IPS-NIHi11 (cell line): ENCODE results near the gene KRTCAP2.
"Not testable (repeated sequence)": the region's sequence is repeated elsewhere in the genome, so short reads cannot be mapped to it uniquely, and the experiment has no call there.

Experiments
- DNase-seq: peaks from one replicate; pipeline ENCODE4 v3.0.0; 2012; ENCODE audit warnings: mixed read lengths, low spot score

The KRTCAP2 gene

DNA sequence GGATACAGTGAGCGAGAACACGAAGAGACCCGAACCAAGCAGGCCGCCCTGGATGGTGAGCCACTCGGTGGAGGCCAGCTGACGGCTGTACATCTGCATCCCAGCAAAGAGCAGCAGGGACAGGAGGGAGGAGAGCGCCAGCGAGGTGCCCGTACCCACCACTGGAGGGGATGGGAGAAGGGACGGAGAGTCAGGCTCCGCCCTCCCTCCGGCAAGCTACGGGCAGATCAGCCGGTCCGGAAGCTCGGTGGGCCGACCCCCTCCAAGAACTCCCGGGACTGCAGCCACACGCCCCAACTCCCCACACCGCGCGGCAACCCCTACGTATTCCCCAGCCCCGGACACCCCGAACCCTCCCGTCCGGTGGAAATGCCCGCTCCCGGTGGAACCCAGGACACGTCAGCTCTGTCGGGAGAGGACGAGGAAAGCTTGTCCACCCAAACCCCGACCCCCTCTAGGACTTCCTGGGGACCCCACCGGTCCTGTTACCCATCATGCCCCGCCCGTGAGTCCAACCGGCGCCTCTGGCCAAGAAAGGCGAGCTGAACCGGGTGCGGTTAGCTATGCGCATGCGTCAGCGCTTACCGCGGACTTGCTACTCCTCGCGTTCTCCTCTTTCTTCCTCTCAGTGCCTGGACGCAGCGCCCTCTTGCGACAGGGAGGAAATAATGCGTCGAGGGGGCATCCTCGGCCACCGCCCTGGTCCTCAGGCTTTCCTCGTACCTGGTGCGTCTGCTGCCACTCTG, at the start of gene KRTCAP2:
Gene KRTCAP2, minus strand, starts transcription at position 573 of the 746 bp plus-strand sequence. Its CDS starts 80 bp downstream, at position 493.
- peak; percentile 97 for DNase-seq

- not testable (repeated sequence) for DNase-seq
These were observed 47.3 kb upstream of the KRTCAP2 start for GRCh38 chr1:155220211-155220965.

DNA sequence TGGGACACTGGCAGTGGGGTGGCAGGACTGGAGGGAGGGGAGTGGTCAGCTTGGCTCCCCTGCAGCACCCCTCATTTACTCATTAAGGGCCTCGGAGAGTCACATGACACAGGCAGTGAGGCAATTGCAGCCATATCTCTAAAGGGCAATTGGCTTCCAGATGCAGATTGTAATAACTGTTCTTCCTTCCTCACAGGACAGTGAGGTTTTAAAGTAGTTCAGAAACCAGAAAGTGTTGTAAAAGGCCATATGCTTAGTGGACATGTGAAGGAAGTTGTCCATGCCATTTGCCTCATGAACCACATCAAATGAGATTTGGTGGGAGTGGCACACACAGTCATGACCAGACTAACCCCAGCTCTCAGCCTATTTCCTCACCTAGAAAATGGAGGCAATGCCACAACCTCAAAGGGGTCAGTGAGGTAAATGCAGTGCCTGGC, 46.5 kb upstream of the KRTCAP2 start:
- peak; percentile 51 for DNase-seq

DNA sequence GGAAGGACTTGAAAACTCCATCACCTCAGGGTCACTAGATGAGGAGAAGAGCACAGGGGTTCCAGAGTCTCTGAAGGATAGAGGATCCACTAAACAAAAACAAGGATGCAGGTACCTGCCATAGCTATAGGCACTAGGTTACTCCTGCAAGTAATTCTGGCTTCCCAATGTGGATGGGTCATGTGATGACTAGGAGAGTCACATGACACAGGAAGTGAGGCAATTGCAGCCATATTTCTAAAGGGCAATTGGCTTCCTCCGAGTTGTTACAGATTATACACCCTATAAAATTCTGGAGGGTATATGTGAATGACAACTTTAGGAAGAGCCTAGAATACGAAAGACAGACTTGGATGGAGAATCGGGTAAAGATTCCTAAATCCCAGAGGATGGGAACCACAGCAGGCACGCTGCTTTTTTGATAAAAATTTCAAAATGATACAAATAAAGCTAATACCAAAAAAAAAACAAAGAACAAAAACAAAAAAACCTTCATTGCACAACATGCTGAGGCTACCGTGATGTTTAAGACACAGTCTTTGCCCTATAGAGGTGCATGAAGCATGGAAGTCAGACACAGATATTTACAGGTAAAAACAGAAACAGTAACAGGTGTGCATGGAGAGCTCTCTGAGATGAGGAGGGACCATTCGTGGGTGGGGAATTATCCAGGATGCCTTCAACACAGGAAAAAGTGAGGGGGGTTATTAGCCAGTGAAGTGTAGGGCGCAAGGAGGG, 45.9 kb upstream of the KRTCAP2 start:
- DNase-seq: peak; percentile 75

- DNase-seq: not testable (repeated sequence)
These were observed 41.6 kb upstream of the KRTCAP2 start for GRCh38 chr1:155214702-155215101.

GRCh38 chr1:155212051-155212440, 38.9 kb upstream of the KRTCAP2 start:
- DNase-seq: not testable (repeated sequence)

DNA sequence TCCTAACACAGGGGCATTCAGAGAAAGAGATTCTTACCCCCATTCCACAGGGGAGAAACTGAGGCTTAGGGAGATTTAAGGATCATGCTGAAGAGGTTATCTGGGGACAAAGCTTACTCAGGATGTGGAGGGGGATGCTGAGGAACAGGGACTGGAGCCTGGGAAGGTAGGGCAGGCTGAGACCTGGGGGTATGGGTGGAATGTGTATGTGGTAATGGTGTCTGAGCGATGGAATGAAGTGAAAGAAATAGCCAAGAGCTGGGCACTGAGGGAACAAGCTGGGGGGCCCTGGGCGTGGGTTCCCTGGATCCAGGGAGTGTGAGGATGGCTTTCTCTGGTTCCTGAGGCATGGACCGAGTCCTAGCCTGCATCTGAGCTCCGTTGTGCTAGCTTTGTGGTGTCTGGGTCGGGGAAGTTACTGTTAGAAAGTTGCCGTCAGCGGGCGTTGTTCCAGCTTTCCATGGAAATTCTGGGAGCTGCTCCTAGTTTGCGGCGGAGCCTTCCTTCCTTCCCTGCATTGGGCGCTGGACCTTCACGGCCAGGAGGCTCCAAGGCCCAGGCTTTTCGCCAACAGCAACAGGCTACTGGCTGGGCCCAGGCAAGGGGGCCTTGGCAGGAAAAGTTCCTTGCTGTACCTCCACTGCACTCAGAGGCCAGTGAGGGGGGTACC, 38.4 kb upstream of the KRTCAP2 start:
- DNase-seq: not testable (repeated sequence)

DNA sequence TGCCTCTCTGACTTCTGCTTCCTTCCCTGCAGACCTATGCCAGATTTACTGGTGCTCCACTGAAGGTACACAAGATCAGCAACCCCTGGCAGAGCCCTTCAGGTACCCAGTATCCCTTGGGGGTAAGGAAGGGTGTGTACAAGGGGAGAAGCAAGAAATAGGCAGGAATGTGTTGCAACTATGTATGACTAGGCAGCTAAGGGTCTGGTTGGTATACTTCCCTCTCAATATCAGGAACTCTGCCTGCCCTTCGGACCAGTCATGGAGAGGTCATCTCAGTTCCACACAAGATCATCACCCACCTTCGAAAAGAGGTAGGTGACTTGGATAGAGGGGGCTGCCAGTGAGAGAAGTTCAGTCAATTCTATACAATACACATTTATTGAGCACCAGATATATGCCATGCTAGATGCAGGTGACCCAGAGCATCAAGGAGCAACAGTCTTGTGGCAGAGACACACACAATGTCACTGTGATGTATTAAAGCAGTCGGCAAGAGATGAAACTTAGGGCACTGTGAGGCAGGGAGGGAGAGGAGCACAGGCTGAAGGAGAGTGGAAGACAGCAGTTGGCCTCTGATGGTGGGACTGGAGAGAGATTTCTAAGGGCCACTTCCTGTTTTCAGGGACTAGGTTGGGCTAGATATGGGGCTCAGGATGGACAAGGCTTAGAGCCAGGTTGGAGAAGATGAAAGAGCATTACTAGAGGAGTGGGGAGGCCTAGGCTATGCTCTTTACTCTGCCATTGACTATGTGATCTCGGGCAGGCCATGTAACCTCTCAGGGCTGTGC, 37.4 kb upstream of the KRTCAP2 start:
- DNase-seq: no peak

- no peak for DNase-seq
These were observed 36.2 kb upstream of the KRTCAP2 start for GRCh38 chr1:155209312-155209721.

DNA sequence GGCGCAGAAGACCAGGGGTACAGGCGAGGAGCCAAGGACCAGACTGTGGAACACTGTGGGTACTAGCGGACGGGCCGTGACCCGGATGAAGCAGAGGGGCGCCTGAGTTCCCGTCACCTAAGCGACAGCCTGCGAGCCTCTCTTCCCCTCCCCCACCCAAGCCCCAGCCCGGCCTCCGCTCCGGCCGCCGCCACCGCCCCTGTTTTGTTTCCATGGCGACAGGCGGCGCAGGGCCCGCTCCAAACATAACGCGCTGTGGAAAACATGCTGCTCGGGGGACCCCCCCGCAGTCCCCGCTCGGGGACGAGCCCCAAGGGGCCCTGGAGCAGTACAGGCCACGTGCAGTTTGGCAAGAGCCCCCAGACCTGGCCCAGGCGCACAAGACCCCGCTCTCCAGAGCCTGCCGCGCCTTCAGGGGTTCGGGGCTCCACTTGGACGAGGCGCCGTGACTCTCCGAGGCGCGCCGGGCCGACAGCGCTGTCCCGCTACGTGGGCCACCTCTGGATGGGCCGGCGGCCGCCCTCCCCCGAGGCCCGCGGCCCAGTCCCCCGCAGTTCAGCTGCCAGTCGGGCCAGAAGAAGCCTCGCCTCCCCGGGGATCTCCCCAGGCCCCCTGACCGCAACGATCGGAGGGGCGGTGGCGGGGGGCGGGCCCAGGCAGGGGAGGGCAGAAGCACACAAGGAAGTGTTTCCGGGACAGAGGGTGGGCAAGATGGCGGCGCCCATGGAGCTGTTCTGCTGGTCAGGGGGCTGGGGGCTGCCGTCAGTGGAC, 35.6 kb upstream of the KRTCAP2 start, which contains the start of gene MTX1:
Gene MTX1, plus strand, starts transcription at position 155 of the 771 bp plus-strand sequence. Its CDS starts 110 bp downstream, at position 265.
- peak; percentile 88 for DNase-seq

DNA sequence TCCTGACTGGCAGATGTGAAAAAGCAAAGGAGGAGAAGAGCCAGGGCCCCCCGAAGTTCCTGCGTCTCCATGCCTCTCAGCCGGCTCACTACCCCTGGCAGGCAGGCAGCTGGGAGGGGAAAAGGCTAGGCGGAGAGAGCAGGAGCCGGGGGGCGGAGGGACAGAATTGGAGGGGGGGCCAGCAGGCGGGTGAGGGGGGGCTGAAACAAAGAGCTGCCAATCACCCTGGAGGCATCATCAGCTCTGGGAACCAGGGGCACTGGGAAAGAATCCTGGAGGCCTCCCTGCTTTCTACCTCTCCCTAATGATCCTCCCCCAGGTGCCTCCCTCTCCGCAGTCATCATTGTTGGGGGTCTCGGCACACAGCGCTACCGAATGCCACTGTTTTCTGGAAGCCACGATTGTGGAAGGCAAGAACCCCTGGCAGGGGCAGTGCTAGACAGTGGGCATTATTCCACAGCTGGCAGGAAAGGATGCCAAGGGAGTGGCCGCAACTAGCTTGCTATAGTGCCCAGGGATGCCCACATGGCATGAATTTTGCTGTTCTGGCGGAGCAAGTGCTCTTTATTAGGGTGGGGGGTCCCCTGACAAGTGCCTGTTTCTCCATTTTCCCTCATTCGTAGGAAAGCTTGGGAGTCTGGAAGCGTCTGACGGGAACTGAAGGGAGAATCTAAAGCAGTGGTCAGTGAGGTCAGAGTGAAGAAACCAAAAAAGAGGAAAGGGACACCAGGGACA, 34.9 kb upstream of the KRTCAP2 start, which contains the start of gene THBS3:
Gene THBS3, minus strand, starts transcription at position 92 of the 735 bp plus-strand sequence. Its CDS starts 21 bp downstream, at position 71.
- DNase-seq: no peak

DNA sequence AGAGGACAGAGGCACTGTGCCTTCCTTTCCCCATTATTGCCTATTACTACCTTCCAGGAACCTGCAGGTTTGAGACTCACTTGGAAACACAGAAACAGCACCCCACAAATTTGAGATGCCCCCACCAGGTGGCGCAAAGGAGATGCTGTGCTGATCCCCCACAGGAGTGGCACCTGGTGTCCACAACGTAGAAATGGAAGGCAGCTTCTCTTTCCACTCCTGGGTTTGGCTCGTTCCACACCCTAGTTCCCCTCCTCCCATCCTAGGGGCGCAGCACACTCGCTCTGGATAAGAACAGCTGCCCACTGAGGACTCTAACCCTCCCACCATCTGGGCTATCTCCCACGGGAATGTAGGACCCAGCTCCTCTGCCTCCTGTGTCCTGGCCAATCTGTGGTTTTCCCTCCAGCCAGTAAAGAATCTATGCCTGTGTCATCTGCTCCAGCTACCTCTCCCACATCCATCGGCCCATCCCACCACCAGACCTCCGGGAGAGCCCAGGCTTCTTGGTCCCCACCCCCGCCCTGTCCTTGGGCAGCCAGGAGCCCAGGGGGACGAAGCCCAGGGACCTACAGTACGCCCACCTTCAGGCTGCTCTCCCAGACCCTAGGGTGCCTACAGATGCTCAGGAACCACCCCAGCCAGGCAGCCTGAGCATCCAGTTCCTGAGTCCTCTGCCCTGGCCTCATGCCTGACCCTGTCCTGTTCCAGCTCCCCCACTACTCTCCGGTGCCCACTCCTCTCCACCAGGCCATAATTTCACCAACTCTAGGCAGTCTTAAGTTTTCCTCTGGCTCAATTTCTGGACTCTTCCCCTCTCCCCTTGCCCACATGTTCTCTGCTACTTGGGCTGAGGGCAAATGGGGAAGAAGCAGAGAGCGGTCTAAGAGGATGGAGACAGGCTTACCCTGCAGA, 34.0 kb upstream of the KRTCAP2 start:
- DNase-seq: peak; percentile 68

GRCh38 chr1:155205969-155206593, 33.0 kb upstream of the KRTCAP2 start:
- DNase-seq: no peak

DNA sequence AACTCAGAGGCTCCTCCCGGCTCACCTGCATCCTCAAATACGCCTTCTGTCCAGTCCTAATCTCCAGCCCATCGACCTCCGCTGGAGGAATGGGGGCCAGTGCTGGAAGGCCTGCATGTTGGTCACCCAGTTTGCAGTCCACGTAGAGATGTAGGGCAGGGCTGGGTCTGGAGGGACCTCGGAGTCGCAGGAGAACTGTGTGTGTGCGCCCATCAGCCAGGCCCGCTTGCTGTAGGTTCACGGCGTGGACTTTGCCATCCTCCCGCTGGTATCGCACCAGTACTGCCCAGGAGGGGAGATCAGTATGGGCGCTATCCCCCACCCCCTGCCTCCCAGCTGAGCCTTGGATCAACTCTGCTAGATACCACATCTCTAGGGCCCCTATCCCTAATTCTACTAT, 31.9 kb upstream of the KRTCAP2 start:
- DNase-seq: no peak

DNA sequence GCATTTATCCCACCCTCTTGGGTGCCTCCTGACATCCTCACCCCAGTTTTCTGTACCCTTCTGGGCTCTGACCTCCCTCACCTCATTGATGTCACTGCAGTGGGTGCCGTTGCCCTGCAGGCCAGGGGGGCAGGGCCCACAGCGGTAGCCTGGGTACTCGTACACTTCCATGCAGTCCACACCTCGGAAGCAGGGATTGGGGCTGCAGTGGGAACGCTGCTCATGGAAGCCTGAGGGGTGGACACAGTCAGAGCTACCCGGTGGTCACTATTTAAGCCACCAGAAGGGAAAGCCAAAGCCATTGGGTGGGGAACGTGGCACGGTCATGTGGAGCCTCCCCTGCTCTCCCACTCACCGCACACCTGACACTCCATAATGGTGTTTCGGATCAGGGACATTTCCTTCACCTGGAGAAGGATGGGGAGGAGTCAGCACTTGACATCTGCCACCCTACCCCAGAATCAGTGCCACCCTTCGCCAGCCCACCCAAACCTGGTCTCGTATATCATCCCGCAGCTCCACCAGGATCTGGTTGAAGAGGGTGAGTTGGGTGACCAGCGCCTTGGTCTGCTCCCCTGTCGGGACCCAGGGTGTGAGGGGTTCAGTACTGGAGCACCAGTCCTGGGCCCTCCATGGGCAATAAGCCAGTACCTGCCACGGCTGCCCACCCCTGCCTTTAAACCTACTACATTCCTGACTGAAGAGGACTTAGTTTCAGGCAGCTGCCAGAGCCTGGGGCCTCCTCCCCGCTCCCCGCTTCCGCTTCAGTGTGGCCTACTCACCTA, 29.8 kb upstream of the KRTCAP2 start:
- no peak for DNase-seq

DNA sequence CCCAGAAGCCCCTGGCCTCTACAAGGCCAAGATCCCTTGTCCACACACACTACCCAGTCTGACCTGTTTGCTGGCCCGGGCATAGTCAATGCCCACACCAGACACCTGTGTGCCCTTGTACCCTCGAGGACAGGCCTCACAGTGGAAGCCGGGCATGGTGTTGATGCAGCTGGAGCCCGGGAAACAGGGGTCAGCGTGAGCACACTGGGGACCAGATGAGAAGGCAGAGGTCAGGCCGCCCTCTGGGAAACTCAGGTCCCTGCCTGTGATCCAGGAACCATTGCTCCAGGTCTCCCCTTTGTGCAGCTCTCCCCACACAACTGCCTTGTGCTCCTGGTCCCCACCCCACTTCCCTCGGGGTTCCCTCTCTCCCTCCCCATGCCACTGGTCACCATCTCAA, 29.1 kb upstream of the KRTCAP2 start:
- no peak for DNase-seq

GRCh38 chr1:155200920-155201319, 27.8 kb upstream of the KRTCAP2 start:
- no peak for DNase-seq
